HEK293 (cell line): ENCODE results near the gene SOX18.

ENCODE experiments used
- HOXA7 ChIP-seq: sonication (generic); formaldehyde crosslinking; IDR thresholded peaks from 2 replicates; pipeline ENCODE4 v1.8.1; 2022; ENCODE audit warnings: missing genetic modification reagents, borderline replicate concordance
- PATZ1 ChIP-seq: fragments of 450-650 bp; formaldehyde crosslinking; IDR thresholded peaks from 2 replicates; pipeline ENCODE4 v1.5.1; 2016; ENCODE audit warnings: missing biosample characterization, missing genetic modification characterization
- PRDM2 ChIP-seq: fragments of 450-650 bp; formaldehyde crosslinking; IDR thresholded peaks from 2 replicates; pipeline ENCODE4 v1.5.1; 2016; ENCODE audit warnings: missing biosample characterization, missing genetic modification characterization, borderline replicate concordance
- SCRT1 ChIP-seq: fragments of 450-650 bp; formaldehyde crosslinking; IDR thresholded peaks from 2 replicates; pipeline ENCODE4 v1.5.1; 2016; ENCODE audit warnings: missing biosample characterization, missing genetic modification characterization, borderline replicate concordance
- SP3 ChIP-seq: fragments of 450-650 bp; formaldehyde crosslinking; IDR thresholded peaks from 2 replicates; pipeline ENCODE4 v1.5.1; 2016; ENCODE audit warnings: missing biosample characterization, missing genetic modification characterization
- SP7 ChIP-seq: fragments of 450-650 bp; formaldehyde crosslinking; IDR thresholded peaks from 2 replicates; pipeline ENCODE4 v1.5.1; 2016; ENCODE audit warnings: missing biosample characterization, missing genetic modification characterization
- TCF7L2 ChIP-seq: IDR thresholded peaks from 2 replicates; pipeline ENCODE4 v1.6.1; 2011; ENCODE audit warnings: low read depth, mild to moderate bottlenecking, inconsistent platforms, low read length, moderate library complexity, borderline replicate concordance
- TSHZ1 ChIP-seq: fragments of 450-650 bp; formaldehyde crosslinking; IDR thresholded peaks from 2 replicates; pipeline ENCODE4 v1.5.1; 2016; ENCODE audit warnings: missing biosample characterization, missing genetic modification characterization, borderline replicate concordance
- WT1 ChIP-seq: fragments of 450-650 bp; formaldehyde crosslinking; IDR thresholded peaks from 2 replicates; pipeline ENCODE4 v1.5.1; 2016; ENCODE audit warnings: missing biosample characterization, missing genetic modification characterization
- ZBTB10 ChIP-seq: fragments of 450-650 bp; formaldehyde crosslinking; IDR thresholded peaks from 2 replicates; pipeline ENCODE4 v1.5.1; 2016; ENCODE audit warnings: missing biosample characterization, missing genetic modification characterization
- ZNF174 ChIP-seq: fragments of 450-650 bp; formaldehyde crosslinking; IDR thresholded peaks from 2 replicates; pipeline ENCODE4 v1.5.0; 2017; ENCODE audit warnings: missing biosample characterization, mild to moderate bottlenecking, missing genetic modification characterization
- ZNF341 ChIP-seq: fragments of 450-650 bp; formaldehyde crosslinking; IDR thresholded peaks from 2 replicates; pipeline ENCODE4; 2016; ENCODE audit warnings: low read depth, missing biosample characterization, missing genetic modification characterization
- ZNF391 ChIP-seq: fragments of 450-650 bp; formaldehyde crosslinking; IDR thresholded peaks from 2 replicates; pipeline ENCODE4 v1.5.1; 2016; ENCODE audit warnings: low read depth, missing biosample characterization, missing genetic modification characterization, borderline replicate concordance
- ZNF600 ChIP-seq: fragments of 450-650 bp; formaldehyde crosslinking; IDR thresholded peaks from 2 replicates; pipeline ENCODE4 v1.5.1; 2016; ENCODE audit warnings: missing biosample characterization, missing genetic modification characterization
- ZNF660 ChIP-seq: fragments of 450-650 bp; IDR thresholded peaks from 2 replicates; pipeline ENCODE4 v1.5.1; 2018; ENCODE audit warnings: missing biosample characterization, mild to moderate bottlenecking, missing genetic modification characterization
- ZNF776 ChIP-seq: fragments of 450-650 bp; formaldehyde crosslinking; IDR thresholded peaks from 2 replicates; pipeline ENCODE4 v1.5.0; 2017; ENCODE audit warnings: missing biosample characterization, missing genetic modification characterization, borderline replicate concordance
- ZXDB ChIP-seq: fragments of 450-650 bp; formaldehyde crosslinking; IDR thresholded peaks from 2 replicates; pipeline ENCODE4 v1.5.1; 2016; ENCODE audit warnings: missing biosample characterization, missing genetic modification characterization

SOX18 gene

GRCh38 chr20:64035933-64036345, 13.5 kb downstream of the SOX18 start, which contains the start of gene C20orf204 (continued):
- TF ChIP-seq ZBTB10 (tag by site-specific recombination) (no peak; the same call in 1 of the 2 replicates), TSHZ1 (tag by site-specific recombination) (no peak), SCRT1 (tag by site-specific recombination) (no peak), ZNF660 (tag by site-specific recombination) (no peak), PATZ1 (tag by site-specific recombination) (no peak; the same call in 1 of the 2 replicates), ZNF776 (no peak), SP7 (tag by site-specific recombination) (no peak), ZNF174 (tag by site-specific recombination) (no peak), HOXA7 (no peak), WT1 (tag by site-specific recombination) (peak; percentile 37; the same call in 1 of the 2 replicates), PRDM2 (tag by site-specific recombination) (no peak), SP3 (tag by site-specific recombination) (no peak), ZNF600 (peak; percentile 77), ZNF391 (tag by site-specific recombination) (no peak), ZNF341 (peak; percentile 23; the same call in 1 of the 2 replicates), TCF7L2 (peak; percentile 69; the same call in 1 of the 2 replicates), ZXDB (tag by site-specific recombination) (no peak)
